BLaER1 (cell line): ENCODE data around the gene HPCAL4.
A peak's percentile ranks its signal among the peaks of the same experiment; 100 is the strongest.

Experiments
- H3K27ac ChIP-seq: shearing (Covaris generic); formaldehyde crosslinking; 2 replicates; pipeline ENCODE4 v1.8.1; 2022
- H3K27me3 ChIP-seq: shearing (Covaris generic); formaldehyde crosslinking; 2 replicates; pipeline ENCODE4 v1.8.1; 2022
- H3K36me3 ChIP-seq: shearing (Covaris generic); formaldehyde crosslinking; 2 replicates; pipeline ENCODE4 v1.8.1; 2022
- H3K4me1 ChIP-seq: shearing (Covaris generic); formaldehyde crosslinking; 2 replicates; pipeline ENCODE4 v1.8.1; 2022
- H3K4me2 ChIP-seq: shearing (Covaris generic); formaldehyde crosslinking; 2 replicates; pipeline ENCODE4 v1.8.1; 2022
- H3K4me3 ChIP-seq: shearing (Covaris generic); formaldehyde crosslinking; 2 replicates; pipeline ENCODE4 v1.8.1; 2022
- H3K9ac ChIP-seq: shearing (Covaris generic); formaldehyde crosslinking; 2 replicates; pipeline ENCODE4 v1.8.1; 2022
- H3K9me3 ChIP-seq: shearing (Covaris generic); formaldehyde crosslinking; 2 replicates; pipeline ENCODE4 v1.8.1; 2022
- H4K20me1 ChIP-seq: shearing (Covaris generic); formaldehyde crosslinking; 2 replicates; pipeline ENCODE4 v1.8.1; 2022
- Cebpa-rat ChIP-seq: shearing (Covaris generic); IDR thresholded peaks from 2 replicates; pipeline ENCODE4 v1.8.1; 2022

HPCAL4 gene

GRCh38 chr1:39691383-39692151 lies at the start of gene HPCAL4:
Gene HPCAL4, minus strand, starts transcription at chr1:39691433. Its CDS starts 6,830 bp downstream, at chr1:39684603.
- H3K4me2 ChIP-seq = peak within 1 kb of the TSS; percentile 96
- peaks cover 24% of the 10 kb centered on the region; the same call in 1 of the 2 replicates for H3K27me3 ChIP-seq
- no peak for TF ChIP-seq Cebpa-rat
- H3K4me1 ChIP-seq = peaks cover 20% of the 10 kb centered on the region
- no peaks in the 10 kb centered on the region for H3K9me3 ChIP-seq
- H3K4me3 ChIP-seq = peak within 1 kb of the TSS; percentile 63
- H3K9ac ChIP-seq = no peak within 1 kb of the TSS
- 0 out of 2 replicates have a peak, but pooled peaks cover 6% of the 10 kb centered on the region for H4K20me1 ChIP-seq
- no peak within 1 kb of the TSS for H3K27ac ChIP-seq
- no peaks in the 10 kb centered on the region for H3K36me3 ChIP-seq

- Histone ChIP-seq H3K4me1 (peaks cover 30% of the 10 kb centered on the region), H4K20me1 (no peaks in the 10 kb centered on the region), H3K27me3 (no peaks in the 10 kb centered on the region), H3K27ac (peak within 1 kb of the TSS; percentile 86), H3K4me2 (peak within 1 kb of the TSS; percentile 95), H3K9ac (peak within 1 kb of the TSS; percentile 83), H3K36me3 (peaks cover 31% of the 10 kb centered on the region), H3K9me3 (no peaks in the 10 kb centered on the region), H3K4me3 (peak within 1 kb of the TSS; percentile 74)
- TF ChIP-seq Cebpa-rat = no peak
Measured at GRCh38 chr1:39738622-39739366, 47.6 kb upstream of the HPCAL4 start, which contains the start of gene PPIE. Gene PPIE, plus strand, starts transcription at chr1:39738882. Its CDS starts 19 bp downstream, at chr1:39738901.

DNA sequence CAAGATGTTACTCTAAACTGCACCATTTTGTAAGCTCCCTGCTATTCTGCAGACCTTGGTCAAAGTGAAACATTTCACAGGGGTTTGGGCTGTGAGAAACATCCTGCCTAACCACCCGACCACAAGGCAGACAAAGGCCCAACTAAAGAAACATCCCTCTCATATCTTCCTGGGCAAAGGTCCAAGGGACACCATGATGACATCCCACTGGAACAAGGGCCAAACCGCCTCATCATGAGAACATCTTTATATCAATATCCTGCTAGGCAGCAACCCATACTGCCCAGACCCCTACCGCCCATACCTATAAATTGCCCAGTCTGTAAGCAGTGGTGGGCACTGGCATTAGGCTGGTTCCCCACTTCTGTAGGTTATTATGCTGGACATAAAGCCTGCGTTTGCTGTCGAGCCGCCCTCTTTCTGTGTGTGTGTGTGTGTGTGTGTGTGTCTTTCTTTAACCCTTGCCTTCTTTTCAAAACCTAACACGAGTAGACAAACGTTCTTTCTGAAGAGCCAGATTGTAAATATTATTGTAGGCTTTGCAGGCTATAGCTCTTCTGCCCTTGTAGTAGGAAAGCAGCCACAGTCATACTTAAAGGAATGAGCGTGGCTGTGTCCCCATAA lies 46.4 kb upstream of the HPCAL4 start:
- H3K36me3 ChIP-seq = peaks cover 20% of the 10 kb centered on the region
- H3K27ac ChIP-seq = no peak overlapping the region
- no peak overlapping the region for H3K9ac ChIP-seq
- H4K20me1 ChIP-seq = no peaks in the 10 kb centered on the region
- H3K4me2 ChIP-seq = peak overlapping the region; percentile 95; the same call in 1 of the 2 replicates
- no peak overlapping the region for H3K4me3 ChIP-seq
- no peaks in the 10 kb centered on the region for H3K27me3 ChIP-seq
- no peaks in the 10 kb centered on the region for H3K9me3 ChIP-seq
- TF ChIP-seq Cebpa-rat = no peak
- peaks cover 30% of the 10 kb centered on the region for H3K4me1 ChIP-seq

GRCh38 chr1:39735731-39736130 lies 44.5 kb upstream of the HPCAL4 start:
- H3K9ac ChIP-seq = no peak overlapping the region
- no peak for TF ChIP-seq Cebpa-rat
- H3K36me3 ChIP-seq = 0 out of 2 replicates have a peak, but pooled peaks cover 2% of the 10 kb centered on the region
- peaks cover 28% of the 10 kb centered on the region for H3K4me1 ChIP-seq
- H3K4me3 ChIP-seq = no peak overlapping the region
- H3K27ac ChIP-seq = no peak overlapping the region
- H3K4me2 ChIP-seq = no peak overlapping the region
- no peaks in the 10 kb centered on the region for H3K27me3 ChIP-seq
- H4K20me1 ChIP-seq = no peaks in the 10 kb centered on the region
- H3K9me3 ChIP-seq = no peaks in the 10 kb centered on the region

DNA sequence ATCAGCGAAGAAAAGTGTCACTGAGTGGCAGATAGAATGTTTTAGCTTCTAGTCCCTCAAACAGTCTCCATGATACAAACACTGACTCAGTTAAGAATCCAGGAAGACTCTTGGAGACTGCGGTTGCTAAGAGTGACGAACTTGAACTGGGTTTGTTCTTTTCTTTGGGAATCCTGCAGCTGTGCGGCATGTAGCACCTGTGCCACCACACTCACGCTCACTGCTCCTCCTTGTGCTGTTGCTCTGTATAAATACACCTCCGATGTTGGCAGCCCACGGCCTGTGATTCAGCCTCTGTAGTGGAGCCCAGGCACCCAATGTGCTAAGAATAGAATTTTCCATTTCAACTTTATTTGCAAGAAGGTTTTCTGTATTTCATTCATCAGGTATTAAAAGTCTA lies 41.9 kb upstream of the HPCAL4 start:
- no peaks in the 10 kb centered on the region for H4K20me1 ChIP-seq
- no peaks in the 10 kb centered on the region for H3K36me3 ChIP-seq
- H3K4me3 ChIP-seq = no peak overlapping the region
- H3K27me3 ChIP-seq = peaks cover 3% of the 10 kb centered on the region
- H3K9ac ChIP-seq = no peak overlapping the region
- H3K9me3 ChIP-seq = no peaks in the 10 kb centered on the region
- no peak overlapping the region for H3K4me2 ChIP-seq
- H3K4me1 ChIP-seq = peaks cover 6% of the 10 kb centered on the region
- no peak overlapping the region for H3K27ac ChIP-seq
- no peak for TF ChIP-seq Cebpa-rat

- TF ChIP-seq Cebpa-rat = no peak
Measured at GRCh38 chr1:39732730-39733129, 41.5 kb upstream of the HPCAL4 start.

DNA sequence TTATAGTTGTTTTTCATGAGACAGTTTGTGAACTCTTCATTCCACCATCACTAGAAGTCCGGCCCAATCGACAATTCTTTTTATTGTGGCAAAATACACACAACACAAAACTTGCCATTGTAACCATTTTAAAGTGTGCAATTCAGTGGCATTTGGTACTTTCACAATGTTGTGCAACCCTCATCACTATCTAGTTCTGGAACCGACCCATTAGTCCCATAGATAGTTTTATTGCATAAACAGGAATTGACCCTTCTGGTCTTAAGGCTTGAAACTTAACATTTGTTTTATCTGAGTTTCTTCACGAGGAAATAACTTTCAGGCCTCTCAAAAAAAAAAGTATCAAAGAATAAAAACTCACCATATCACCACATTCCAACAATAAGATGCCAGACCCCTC lies 38.6 kb upstream of the HPCAL4 start:
- Histone ChIP-seq H3K4me2 (no peak overlapping the region), H3K9ac (no peak overlapping the region), H3K9me3 (no peaks in the 10 kb centered on the region; the same call in 1 of the 2 replicates), H3K36me3 (no peaks in the 10 kb centered on the region), H3K4me3 (no peak overlapping the region), H3K27me3 (peaks cover 13% of the 10 kb centered on the region), H3K27ac (no peak overlapping the region), H4K20me1 (no peaks in the 10 kb centered on the region), H3K4me1 (peaks cover 10% of the 10 kb centered on the region)
- TF ChIP-seq Cebpa-rat = no peak

More at GRCh38 chr1:39732730-39733129, 41.5 kb upstream of the HPCAL4 start:
- Histone ChIP-seq H3K4me3 (no peak overlapping the region), H3K9me3 (no peaks in the 10 kb centered on the region), H3K4me1 (peaks cover 4% of the 10 kb centered on the region), H3K27ac (no peak overlapping the region), H3K36me3 (no peaks in the 10 kb centered on the region), H4K20me1 (no peaks in the 10 kb centered on the region), H3K4me2 (no peak overlapping the region), H3K9ac (no peak overlapping the region), H3K27me3 (peaks cover 7% of the 10 kb centered on the region)

- no peak for TF ChIP-seq Cebpa-rat
- Histone ChIP-seq H3K36me3 (no peaks in the 10 kb centered on the region), H3K27me3 (peaks cover 13% of the 10 kb centered on the region), H3K27ac (no peak overlapping the region), H3K4me1 (peaks cover 10% of the 10 kb centered on the region), H3K4me2 (no peak overlapping the region), H3K4me3 (no peak overlapping the region), H4K20me1 (no peaks in the 10 kb centered on the region), H3K9ac (no peak overlapping the region), H3K9me3 (no peaks in the 10 kb centered on the region; the same call in 1 of the 2 replicates)
Measured at GRCh38 chr1:39729030-39729429, 37.8 kb upstream of the HPCAL4 start.

DNA sequence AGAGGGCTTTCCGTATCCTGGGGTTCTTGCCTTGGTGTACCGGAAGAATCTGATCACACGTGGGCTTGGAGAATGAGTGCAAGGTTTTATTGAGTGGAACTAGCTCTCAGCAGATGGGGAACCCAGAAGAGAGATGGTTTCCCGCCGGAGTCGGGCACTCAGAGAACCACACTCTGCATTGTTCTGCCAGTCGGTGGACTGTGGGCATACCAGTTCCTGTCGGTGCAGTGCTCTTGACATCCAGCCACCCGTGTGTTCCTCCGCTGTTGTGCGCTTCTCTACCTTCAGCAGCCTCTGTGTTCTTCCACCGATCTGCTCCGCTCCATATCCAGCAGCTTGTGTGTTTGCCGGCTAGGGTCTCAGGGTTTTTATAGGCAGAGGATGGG lies 36.7 kb upstream of the HPCAL4 start:
- no peak overlapping the region for H3K4me3 ChIP-seq
- H3K9me3 ChIP-seq = no peaks in the 10 kb centered on the region; the same call in 1 of the 2 replicates
- no peaks in the 10 kb centered on the region for H4K20me1 ChIP-seq
- TF ChIP-seq Cebpa-rat = no peak
- no peaks in the 10 kb centered on the region for H3K36me3 ChIP-seq
- H3K9ac ChIP-seq = no peak overlapping the region
- no peak overlapping the region for H3K27ac ChIP-seq
- peaks cover 13% of the 10 kb centered on the region for H3K27me3 ChIP-seq
- peak overlapping the region; percentile 54 for H3K4me2 ChIP-seq
- H3K4me1 ChIP-seq = peaks cover 10% of the 10 kb centered on the region
